ENCODE measurements around the gene GUCY1A2. TPM values are rescaled to one million over a fixed set of nuclear protein-coding genes. Genes with fewer than 3 reads are reported as not detected.

Gene GUCY1A2
- total RNA-seq, 1 experiment from 2014 or later = 0.10 TPM

DNA sequence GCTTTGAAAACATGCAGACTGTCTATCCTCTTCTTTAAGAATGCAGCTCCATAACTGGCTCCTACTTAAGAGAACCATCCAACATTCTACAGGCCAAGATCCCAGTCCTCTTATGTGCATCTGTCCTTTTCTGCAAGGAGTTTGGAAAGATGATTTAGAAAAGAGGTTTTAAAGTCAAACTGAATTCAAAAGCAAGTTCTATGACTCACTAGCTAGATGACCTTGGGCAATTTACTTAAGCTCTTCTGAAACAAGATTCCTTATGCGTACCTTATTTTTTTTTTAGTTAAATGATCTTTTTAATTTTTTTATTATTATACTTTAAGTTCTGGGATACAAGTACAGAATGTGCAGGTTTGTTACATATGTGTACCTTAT, 29.2 kb downstream of the GUCY1A2 start:
- CTCF ChIA-PET = no interaction called here
- Histone ChIP-seq H3K27me3 (ENCODE audit: insufficient read depth, low read length) (no peaks in the 10 kb centered on the region), H3K4me2 (ENCODE audit: low read length) (no peak overlapping the region), H3K9me2 (ENCODE audit: insufficient read depth) (no peaks in the 10 kb centered on the region), H3K36me3 (ENCODE audit: control insufficient read depth in 1 of 2, insufficient read depth in 2 of 2, low read length in 2 of 2) (no peaks in the 10 kb centered on the region), H2AFZ (ENCODE audit: low read depth, low read length, poor library complexity, severe bottlenecking) (no peak overlapping the region), H4K20me1 (ENCODE audit: insufficient read depth) (no peaks in the 10 kb centered on the region), H3K27ac (ENCODE audit: low read depth, low read length) (no peak overlapping the region), H3K9me3 (ENCODE audit: control insufficient read depth in 1 of 2, insufficient read depth in 1 of 2, low read depth in 1 of 2, low read length in 2 of 2) (no peaks in the 10 kb centered on the region), H3K9ac (ENCODE audit: low read length) (no peak overlapping the region), H3K4me3 (replicated peaks in 1 of 2; ENCODE audit: low read depth in 1 of 2, low read length in 2 of 2) (no peak overlapping the region), H3K4me1 (ENCODE audit: control insufficient read depth in 1 of 2, insufficient read depth in 2 of 2, low read length in 2 of 2) (no peaks in the 10 kb centered on the region), H3K79me2 (ENCODE audit: insufficient read depth, low read length) (no peaks in the 10 kb centered on the region)
- intact Hi-C loops (cut with micrococcal nuclease) = no loop called here
- DNase-seq (ENCODE audit: low read depth, low spot score) = no peak
- no peak for TF ChIP-seq ELF1 (IDR thresholded peaks at IDR 0.05; ENCODE audit: borderline replicate concordance, low read depth)
- TF ChIP-seq, protein P1, sequence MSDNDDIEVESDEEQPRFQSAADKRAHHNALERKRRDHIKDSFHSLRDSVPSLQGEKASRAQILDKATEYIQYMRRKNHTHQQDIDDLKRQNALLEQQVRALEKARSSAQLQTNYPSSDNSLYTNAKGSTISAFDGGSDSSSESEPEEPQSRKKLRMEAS (IDR thresholded peaks at IDR 0.05) = no peak
- TF ChIP-seq, protein P2, sequence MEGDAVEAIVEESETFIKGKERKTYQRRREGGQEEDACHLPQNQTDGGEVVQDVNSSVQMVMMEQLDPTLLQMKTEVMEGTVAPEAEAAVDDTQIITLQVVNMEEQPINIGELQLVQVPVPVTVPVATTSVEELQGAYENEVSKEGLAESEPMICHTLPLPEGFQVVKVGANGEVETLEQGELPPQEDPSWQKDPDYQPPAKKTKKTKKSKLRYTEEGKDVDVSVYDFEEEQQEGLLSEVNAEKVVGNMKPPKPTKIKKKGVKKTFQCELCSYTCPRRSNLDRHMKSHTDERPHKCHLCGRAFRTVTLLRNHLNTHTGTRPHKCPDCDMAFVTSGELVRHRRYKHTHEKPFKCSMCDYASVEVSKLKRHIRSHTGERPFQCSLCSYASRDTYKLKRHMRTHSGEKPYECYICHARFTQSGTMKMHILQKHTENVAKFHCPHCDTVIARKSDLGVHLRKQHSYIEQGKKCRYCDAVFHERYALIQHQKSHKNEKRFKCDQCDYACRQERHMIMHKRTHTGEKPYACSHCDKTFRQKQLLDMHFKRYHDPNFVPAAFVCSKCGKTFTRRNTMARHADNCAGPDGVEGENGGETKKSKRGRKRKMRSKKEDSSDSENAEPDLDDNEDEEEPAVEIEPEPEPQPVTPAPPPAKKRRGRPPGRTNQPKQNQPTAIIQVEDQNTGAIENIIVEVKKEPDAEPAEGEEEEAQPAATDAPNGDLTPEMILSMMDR (IDR thresholded peaks at IDR 0.05 in 2 of 3, conservative IDR thresholded peaks at IDR 0.05 in 1 of 3; ENCODE audit: borderline replicate concordance in 1 of 3, insufficient read depth in 1 of 3, low read depth in 2 of 3, low read length in 2 of 3) = no peak
- no peak for TF ChIP-seq TCF7L2 (IDR thresholded peaks at IDR 0.05; ENCODE audit: borderline replicate concordance, extremely low read depth, insufficient read depth, insufficient read length)
- TF ChIP-seq, protein P3, sequence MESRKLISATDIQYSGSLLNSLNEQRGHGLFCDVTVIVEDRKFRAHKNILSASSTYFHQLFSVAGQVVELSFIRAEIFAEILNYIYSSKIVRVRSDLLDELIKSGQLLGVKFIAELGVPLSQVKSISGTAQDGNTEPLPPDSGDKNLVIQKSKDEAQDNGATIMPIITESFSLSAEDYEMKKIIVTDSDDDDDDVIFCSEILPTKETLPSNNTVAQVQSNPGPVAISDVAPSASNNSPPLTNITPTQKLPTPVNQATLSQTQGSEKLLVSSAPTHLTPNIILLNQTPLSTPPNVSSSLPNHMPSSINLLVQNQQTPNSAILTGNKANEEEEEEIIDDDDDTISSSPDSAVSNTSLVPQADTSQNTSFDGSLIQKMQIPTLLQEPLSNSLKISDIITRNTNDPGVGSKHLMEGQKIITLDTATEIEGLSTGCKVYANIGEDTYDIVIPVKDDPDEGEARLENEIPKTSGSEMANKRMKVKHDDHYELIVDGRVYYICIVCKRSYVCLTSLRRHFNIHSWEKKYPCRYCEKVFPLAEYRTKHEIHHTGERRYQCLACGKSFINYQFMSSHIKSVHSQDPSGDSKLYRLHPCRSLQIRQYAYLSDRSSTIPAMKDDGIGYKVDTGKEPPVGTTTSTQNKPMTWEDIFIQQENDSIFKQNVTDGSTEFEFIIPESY (IDR thresholded peaks at IDR 0.05; ENCODE audit: extremely low read depth, insufficient replicate concordance, low read length) = no peak
- TF ChIP-seq ZNF274 (IDR thresholded peaks at IDR 0.05; ENCODE audit: low read depth, low read length) = no peak
- no peak for TF ChIP-seq POLR2A (IDR thresholded peaks at IDR 0.05; ENCODE audit: borderline replicate concordance, extremely low read depth, insufficient read depth, insufficient read length)
- no peak for TF ChIP-seq EZH2 (IDR thresholded peaks at IDR 0.05)
- TF ChIP-seq POLR2AphosphoS5 (IDR thresholded peaks at IDR 0.05; ENCODE audit: low read depth, low read length) = no peak
- no peak for TF ChIP-seq EZH2phosphoT487 (IDR thresholded peaks at IDR 0.05; ENCODE audit: borderline replicate concordance)
- TF ChIP-seq SRF (IDR thresholded peaks at IDR 0.05; ENCODE audit: low read depth) = no peak
- TF ChIP-seq CBX3 (IDR thresholded peaks at IDR 0.05; ENCODE audit: low read depth) = no peak
- no peak for TF ChIP-seq CEBPB (IDR thresholded peaks at IDR 0.05; ENCODE audit: low read depth)
- TF ChIP-seq FOSL1 (IDR thresholded peaks at IDR 0.05; ENCODE audit: low read depth) = no peak
- no peak for TF ChIP-seq EGR1 (IDR thresholded peaks at IDR 0.05; ENCODE audit: low read depth)
- TF ChIP-seq, protein P4, sequence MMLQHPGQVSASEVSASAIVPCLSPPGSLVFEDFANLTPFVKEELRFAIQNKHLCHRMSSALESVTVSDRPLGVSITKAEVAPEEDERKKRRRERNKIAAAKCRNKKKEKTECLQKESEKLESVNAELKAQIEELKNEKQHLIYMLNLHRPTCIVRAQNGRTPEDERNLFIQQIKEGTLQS (IDR thresholded peaks at IDR 0.05) = no peak
- TF ChIP-seq RAD21 (IDR thresholded peaks at IDR 0.05; ENCODE audit: low read depth) = no peak
- no TSS peak for BruUV-seq (replicated peaks)
- RAD21 ChIA-PET (ENCODE audit: low non-redundant PET in 1 of 2, low total read pairs in 2 of 2, uncharacterized antibody in 2 of 2, unreplicated experiment in 2 of 2) = no interaction called here
- POLR2A ChIA-PET = no interaction called here
- ATAC-seq = no peak
